SU-DHL-6 (cell line): ENCODE measurements around the gene RNF181.

Experiments used
- H2AFZ ChIP-seq: fragments of 200-600 bp; sonication (generic); 2 replicates; pipeline ENCODE4 v1.6.1; 2014; ENCODE audit warnings: low read depth, mild to moderate bottlenecking, moderate library complexity, mixed read lengths, antibody characterized with exemption, low read length; ENCODE audit not compliant: severe bottlenecking
- H3F3A ChIP-seq: fragments of 200-600 bp; shearing (Covaris generic); 2 replicates; pipeline ENCODE4 v1.6.0; 2016; ENCODE audit warnings: antibody characterized with exemption, mild to moderate bottlenecking; ENCODE audit not compliant: insufficient read depth
- H3K27ac ChIP-seq: fragments of 200-600 bp; sonication (generic); 2 replicates; pipeline ENCODE4 v1.5.1; 2016; ENCODE audit warnings: low read depth, mild to moderate bottlenecking, low read length, moderate library complexity, mixed read lengths
- H3K27me3 ChIP-seq: fragments of 200-600 bp; sonication (generic), shearing (Covaris generic); 2 replicates; pipeline ENCODE4 v1.6.0; 2014; ENCODE audit warnings: mild to moderate bottlenecking, low read length
- H3K36me3 ChIP-seq: fragments of 200-600 bp; sonication (generic); 2 replicates; pipeline ENCODE4 v1.6.1; 2014; ENCODE audit warnings: mild to moderate bottlenecking, low read length, mixed read lengths
- H3K4me2 ChIP-seq: fragments of 300-600, 200-600 bp; shearing (Covaris generic), sonication (generic); 2 replicates; pipeline ENCODE4 v1.6.0; 2014; ENCODE audit warnings: low read length, low read depth, mild to moderate bottlenecking; ENCODE audit not compliant: poor library complexity, severe bottlenecking
- H3K4me3 ChIP-seq: fragments of 200-600 bp; sonication (generic); 2 replicates; pipeline ENCODE4 v1.5.1; 2014; ENCODE audit warnings: antibody characterized with exemption, low read length, mild to moderate bottlenecking, mixed read lengths; ENCODE audit not compliant: insufficient read depth, poor library complexity, severe bottlenecking
- H3K79me2 ChIP-seq: fragments of 200-600 bp; sonication (generic); 2 replicates; pipeline ENCODE4 v1.6.1; 2014; ENCODE audit warnings: mild to moderate bottlenecking, low read length, moderate library complexity; ENCODE audit not compliant: insufficient read depth
- H3K9ac ChIP-seq: fragments of 200-600 bp; sonication (generic); 2 replicates; pipeline ENCODE4 v1.7.0; 2014; ENCODE audit warnings: mild to moderate bottlenecking, low read length
- H3K9me2 ChIP-seq: fragments of 200-600 bp; sonication (generic); replicated peaks from 2 replicates; pipeline ENCODE4 v1.6.1; 2014; ENCODE audit warnings: low read length; ENCODE audit not compliant: insufficient read depth
- H3K9me3 ChIP-seq: fragments of 200-600 bp; sonication (generic); 2 replicates; pipeline ENCODE4 v1.6.1; 2014; ENCODE audit warnings: low read length, mixed read lengths; ENCODE audit not compliant: insufficient read depth
- H4K20me1 ChIP-seq: fragments of 200-600 bp; sonication (generic); 2 replicates; pipeline ENCODE4 v1.6.1; 2014; ENCODE audit warnings: low read depth, mild to moderate bottlenecking, antibody characterized with exemption, low read length, moderate library complexity, mixed read lengths
- EZH2phosphoT487 ChIP-seq: fragments of 200-600 bp; sonication (generic), shearing (Covaris generic); conservative IDR thresholded peaks from 2 replicates; pipeline ENCODE4 v1.6.1; 2018; ENCODE audit warnings: mild to moderate bottlenecking, antibody characterized with exemption, low read length, moderate library complexity, mixed read lengths
- TF ChIP-seq, protein P1 (sequence below): fragments of 200-600 bp; sonication (generic); IDR thresholded peaks from one replicate; pipeline ENCODE4 v1.5.1; 2017; ENCODE audit warnings: antibody characterized with exemption, mild to moderate bottlenecking, low read length, moderate library complexity; ENCODE audit not compliant: insufficient read depth, poor library complexity, severe bottlenecking

The RNF181 gene

DNA sequence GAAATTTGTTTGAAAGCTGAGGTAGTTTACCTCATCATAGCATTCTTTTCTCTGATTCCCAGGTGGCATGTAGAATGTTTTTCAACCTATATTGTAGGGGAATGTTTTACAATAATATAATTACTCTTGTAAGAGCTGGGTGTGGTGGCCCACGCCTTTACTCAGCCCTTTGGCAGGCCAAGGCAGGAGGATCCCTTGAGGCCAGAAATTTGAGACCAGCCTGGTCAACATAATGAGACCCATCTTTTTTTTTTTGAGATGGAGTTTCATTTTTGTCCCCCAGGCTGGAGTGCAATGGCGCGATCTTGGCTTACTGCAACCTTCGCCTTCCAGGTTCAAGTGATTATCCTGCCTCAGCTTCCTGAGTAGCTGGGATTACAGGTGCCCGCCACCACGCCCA, 24.1 kb downstream of the RNF181 start:
- peaks cover 65% of the 10 kb centered on the region for H3K79me2 ChIP-seq
- no peaks in the 10 kb centered on the region for H3K9me3 ChIP-seq
- H4K20me1 ChIP-seq: peaks cover 19% of the 10 kb centered on the region; the same call in 1 of the 2 replicates
- no peak overlapping the region for H2AFZ ChIP-seq
- H3K36me3 ChIP-seq: peaks cover 48% of the 10 kb centered on the region
- no peak for TF ChIP-seq EZH2phosphoT487
- TF ChIP-seq, protein P1, sequence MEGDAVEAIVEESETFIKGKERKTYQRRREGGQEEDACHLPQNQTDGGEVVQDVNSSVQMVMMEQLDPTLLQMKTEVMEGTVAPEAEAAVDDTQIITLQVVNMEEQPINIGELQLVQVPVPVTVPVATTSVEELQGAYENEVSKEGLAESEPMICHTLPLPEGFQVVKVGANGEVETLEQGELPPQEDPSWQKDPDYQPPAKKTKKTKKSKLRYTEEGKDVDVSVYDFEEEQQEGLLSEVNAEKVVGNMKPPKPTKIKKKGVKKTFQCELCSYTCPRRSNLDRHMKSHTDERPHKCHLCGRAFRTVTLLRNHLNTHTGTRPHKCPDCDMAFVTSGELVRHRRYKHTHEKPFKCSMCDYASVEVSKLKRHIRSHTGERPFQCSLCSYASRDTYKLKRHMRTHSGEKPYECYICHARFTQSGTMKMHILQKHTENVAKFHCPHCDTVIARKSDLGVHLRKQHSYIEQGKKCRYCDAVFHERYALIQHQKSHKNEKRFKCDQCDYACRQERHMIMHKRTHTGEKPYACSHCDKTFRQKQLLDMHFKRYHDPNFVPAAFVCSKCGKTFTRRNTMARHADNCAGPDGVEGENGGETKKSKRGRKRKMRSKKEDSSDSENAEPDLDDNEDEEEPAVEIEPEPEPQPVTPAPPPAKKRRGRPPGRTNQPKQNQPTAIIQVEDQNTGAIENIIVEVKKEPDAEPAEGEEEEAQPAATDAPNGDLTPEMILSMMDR: no peak
- H3K9me2 ChIP-seq: no peaks in the 10 kb centered on the region
- H3K4me2 ChIP-seq: no peak overlapping the region
- no peak overlapping the region for H3K4me3 ChIP-seq
- no peaks in the 10 kb centered on the region for H3K27me3 ChIP-seq
- no peak overlapping the region for H3K27ac ChIP-seq
- H3K9ac ChIP-seq: no peak overlapping the region
- H3F3A ChIP-seq: peaks cover 8% of the 10 kb centered on the region

DNA sequence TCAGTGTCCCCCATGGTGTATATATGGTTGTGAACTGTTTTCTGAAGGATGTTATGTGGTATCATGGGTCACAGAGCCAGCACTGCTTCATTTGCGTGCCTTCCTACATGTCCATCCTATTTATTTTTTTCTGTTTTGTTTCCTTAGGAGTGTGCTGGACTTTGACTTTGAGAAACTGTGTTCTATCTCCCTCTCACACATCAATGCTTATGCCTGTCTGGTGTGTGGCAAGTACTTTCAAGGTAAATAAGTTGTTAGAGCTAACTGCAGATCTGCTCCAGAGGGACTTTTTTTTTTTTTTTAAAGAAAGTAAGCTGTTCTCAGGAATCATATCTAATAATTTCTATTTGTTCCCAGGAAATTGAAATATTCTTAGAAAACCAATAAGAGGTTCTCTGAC, 25.8 kb downstream of the RNF181 start:
- Histone ChIP-seq H3F3A (peaks cover 7% of the 10 kb centered on the region; the same call in 1 of the 2 replicates), H2AFZ (no peak overlapping the region), H3K9me3 (no peaks in the 10 kb centered on the region), H4K20me1 (peaks cover 19% of the 10 kb centered on the region; the same call in 1 of the 2 replicates), H3K4me3 (no peak overlapping the region), H3K9me2 (no peaks in the 10 kb centered on the region), H3K4me2 (no peak overlapping the region), H3K9ac (no peak overlapping the region), H3K79me2 (peaks cover 62% of the 10 kb centered on the region), H3K27me3 (no peaks in the 10 kb centered on the region), H3K36me3 (peaks cover 54% of the 10 kb centered on the region), H3K27ac (no peak overlapping the region)
- no peak for TF ChIP-seq EZH2phosphoT487
- TF ChIP-seq, protein P1: no peak

DNA sequence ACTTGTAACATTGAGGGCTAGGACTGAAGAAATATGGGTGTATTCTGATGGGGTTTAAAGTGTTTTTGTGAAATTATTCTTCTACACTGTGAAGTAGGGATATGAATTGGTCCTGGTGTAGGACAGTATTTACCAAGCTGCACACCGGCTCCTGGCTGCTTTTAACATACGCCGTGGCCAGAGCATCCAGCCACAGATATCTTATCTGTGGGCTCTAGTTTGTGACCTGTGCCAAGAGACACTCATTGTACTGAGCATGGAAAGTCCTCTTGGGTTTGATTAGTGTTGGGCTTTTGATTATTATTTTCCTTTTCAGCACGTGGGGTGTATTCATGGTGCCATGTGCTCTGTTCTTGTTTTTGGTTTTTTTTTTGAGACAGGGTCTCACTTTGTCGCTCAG, 28.4 kb downstream of the RNF181 start:
- no peak for TF ChIP-seq EZH2phosphoT487
- TF ChIP-seq, protein P1: no peak
- Histone ChIP-seq H3K27ac (no peak overlapping the region), H2AFZ (no peak overlapping the region), H3K36me3 (peaks cover 61% of the 10 kb centered on the region), H3K4me2 (no peak overlapping the region), H3K27me3 (no peaks in the 10 kb centered on the region), H3K4me3 (no peak overlapping the region), H3K79me2 (peaks cover 38% of the 10 kb centered on the region), H3F3A (peaks cover 3% of the 10 kb centered on the region; the same call in 1 of the 2 replicates), H4K20me1 (peaks cover 11% of the 10 kb centered on the region; the same call in 1 of the 2 replicates), H3K9me2 (no peaks in the 10 kb centered on the region), H3K9ac (no peak overlapping the region), H3K9me3 (no peaks in the 10 kb centered on the region)
